ENCODE measurements around the gene COX4I2.
"Not testable (repeated sequence)": the region's sequence is repeated elsewhere in the genome, so short reads cannot be mapped to it uniquely, and the experiment has no call there.

Gene COX4I2

DNA sequence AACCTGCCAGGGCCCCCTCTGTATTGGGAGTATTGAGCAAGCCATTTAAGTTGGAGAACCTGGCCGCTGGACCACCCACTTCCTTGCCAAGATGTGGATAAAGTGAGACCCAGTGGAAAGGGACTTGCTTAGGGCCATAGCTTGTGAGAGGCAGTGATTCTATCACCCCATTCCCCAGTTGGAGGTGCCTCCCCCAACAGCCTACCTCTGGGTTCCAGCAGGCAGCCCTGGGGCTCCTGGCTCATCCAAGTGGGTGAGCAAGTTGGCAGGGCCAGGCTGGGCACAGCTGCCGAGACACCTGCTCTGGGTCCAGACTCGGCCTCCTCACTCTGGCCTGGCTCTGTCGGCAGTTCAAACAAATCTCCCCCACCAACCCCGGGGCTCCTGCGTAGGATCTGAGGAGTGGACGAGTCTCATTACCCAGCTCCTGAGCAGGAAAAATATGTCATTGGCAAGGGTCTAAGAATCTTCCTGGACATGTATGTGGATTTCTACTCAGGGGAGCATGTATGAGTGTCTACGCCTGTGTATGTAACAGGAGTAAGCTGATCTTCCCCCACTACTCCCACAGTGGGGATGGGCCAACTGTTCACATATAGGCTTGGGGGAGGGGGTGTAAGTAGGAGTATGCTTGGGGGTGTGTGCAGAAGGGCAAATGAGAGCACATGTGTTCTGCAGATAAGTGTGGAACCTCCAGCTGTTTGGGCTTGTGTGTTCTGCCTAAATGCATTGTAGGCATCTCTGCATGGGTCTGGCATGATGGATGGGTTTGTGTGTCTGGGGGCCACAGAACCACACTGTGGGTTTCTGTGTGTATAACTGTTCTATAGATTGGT lies 30.7 kb upstream of the COX4I2 start:
- no peak overlapping the region for H3K9ac ChIP-seq (ENCODE audit: low read depth, low read length)
- TF ChIP-seq, protein P1, sequence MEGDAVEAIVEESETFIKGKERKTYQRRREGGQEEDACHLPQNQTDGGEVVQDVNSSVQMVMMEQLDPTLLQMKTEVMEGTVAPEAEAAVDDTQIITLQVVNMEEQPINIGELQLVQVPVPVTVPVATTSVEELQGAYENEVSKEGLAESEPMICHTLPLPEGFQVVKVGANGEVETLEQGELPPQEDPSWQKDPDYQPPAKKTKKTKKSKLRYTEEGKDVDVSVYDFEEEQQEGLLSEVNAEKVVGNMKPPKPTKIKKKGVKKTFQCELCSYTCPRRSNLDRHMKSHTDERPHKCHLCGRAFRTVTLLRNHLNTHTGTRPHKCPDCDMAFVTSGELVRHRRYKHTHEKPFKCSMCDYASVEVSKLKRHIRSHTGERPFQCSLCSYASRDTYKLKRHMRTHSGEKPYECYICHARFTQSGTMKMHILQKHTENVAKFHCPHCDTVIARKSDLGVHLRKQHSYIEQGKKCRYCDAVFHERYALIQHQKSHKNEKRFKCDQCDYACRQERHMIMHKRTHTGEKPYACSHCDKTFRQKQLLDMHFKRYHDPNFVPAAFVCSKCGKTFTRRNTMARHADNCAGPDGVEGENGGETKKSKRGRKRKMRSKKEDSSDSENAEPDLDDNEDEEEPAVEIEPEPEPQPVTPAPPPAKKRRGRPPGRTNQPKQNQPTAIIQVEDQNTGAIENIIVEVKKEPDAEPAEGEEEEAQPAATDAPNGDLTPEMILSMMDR (IDR thresholded peaks at IDR 0.05; ENCODE audit: borderline replicate concordance, extremely low read depth, low read length, poor library complexity, severe bottlenecking): no peak
- no peak for TF ChIP-seq EZH2 (IDR thresholded peaks at IDR 0.05; ENCODE audit: borderline replicate concordance, low read depth, low read length, severe bottlenecking)
- H3K27me3 ChIP-seq (ENCODE audit: insufficient read depth, low read length, poor library complexity): peaks cover 26% of the 10 kb centered on the region
- no peaks in the 10 kb centered on the region for H3K79me2 ChIP-seq (ENCODE audit: insufficient read depth, low read length)
- peaks cover 39% of the 10 kb centered on the region for H3K4me1 ChIP-seq (ENCODE audit: insufficient read depth, low read length)
- no peak overlapping the region for H3K27ac ChIP-seq (ENCODE audit: low read length)
- no peak overlapping the region for H3K4me3 ChIP-seq (ENCODE audit: low read depth in 1 of 2, low read length in 2 of 2)
- H3K4me2 ChIP-seq (ENCODE audit: insufficient read depth, low read length): peak overlapping the region; percentile 97; the same call in 1 of the 2 replicates
- no peaks in the 10 kb centered on the region for H4K20me1 ChIP-seq (ENCODE audit: insufficient read depth, low read length)
- no peaks in the 10 kb centered on the region for H3K9me3 ChIP-seq (ENCODE audit: insufficient read depth, low read length, severe bottlenecking)
- no peaks in the 10 kb centered on the region for H3K36me3 ChIP-seq (ENCODE audit: insufficient read depth, low read length)
- H2AFZ ChIP-seq (ENCODE audit: low read depth, low read length): no peak overlapping the region
- no peak for DNase-seq
- ATAC-seq (ENCODE audit: insufficient read depth, low read depth): no peak

DNA sequence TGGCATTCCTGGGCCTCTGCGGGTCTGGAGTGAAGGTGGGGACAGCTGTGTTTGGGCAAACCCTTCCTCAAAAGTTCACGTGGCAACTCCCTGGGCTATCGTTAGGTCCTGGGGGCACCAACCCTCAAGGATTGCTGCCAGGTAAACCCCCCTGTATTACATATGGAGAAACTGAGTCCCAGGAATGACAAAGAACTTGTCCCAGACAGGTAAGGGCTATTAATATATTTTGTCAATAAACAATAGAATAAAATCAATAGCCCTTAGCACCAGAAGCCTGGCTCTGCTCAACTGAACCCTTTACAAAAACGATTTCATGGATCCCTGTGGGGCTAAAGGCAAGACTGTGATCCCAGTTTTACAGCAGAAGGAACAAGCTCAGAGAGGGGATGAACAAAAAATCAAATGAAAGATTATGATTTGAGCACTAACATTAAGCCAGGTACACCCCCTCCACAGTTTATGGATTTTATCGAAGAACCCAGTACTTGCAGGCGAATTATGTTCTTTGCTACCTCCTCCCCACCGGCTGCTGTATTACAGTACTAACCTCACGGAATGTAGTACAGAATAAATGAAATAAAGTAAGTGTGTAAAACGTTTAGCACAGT lies 30.0 kb upstream of the COX4I2 start:
- Histone ChIP-seq H3K36me3 (ENCODE audit: insufficient read depth, low read length) (no peaks in the 10 kb centered on the region), H3K9me3 (ENCODE audit: insufficient read depth, low read length, severe bottlenecking) (no peaks in the 10 kb centered on the region), H3K4me2 (ENCODE audit: insufficient read depth, low read length) (no peak overlapping the region), H3K79me2 (ENCODE audit: insufficient read depth, low read length) (no peaks in the 10 kb centered on the region), H3K27me3 (ENCODE audit: insufficient read depth, low read length, poor library complexity) (peaks cover 26% of the 10 kb centered on the region), H2AFZ (ENCODE audit: low read depth, low read length) (no peak overlapping the region), H3K4me1 (ENCODE audit: insufficient read depth, low read length) (peaks cover 42% of the 10 kb centered on the region), H3K9ac (ENCODE audit: low read depth, low read length) (no peak overlapping the region), H4K20me1 (ENCODE audit: insufficient read depth, low read length) (no peaks in the 10 kb centered on the region), H3K27ac (ENCODE audit: low read length) (no peak overlapping the region), H3K4me3 (ENCODE audit: low read depth in 1 of 2, low read length in 2 of 2) (no peak overlapping the region)
- TF ChIP-seq, protein P1 (IDR thresholded peaks at IDR 0.05; ENCODE audit: borderline replicate concordance, extremely low read depth, low read length, poor library complexity, severe bottlenecking): no peak
- no peak for TF ChIP-seq EZH2 (IDR thresholded peaks at IDR 0.05; ENCODE audit: borderline replicate concordance, low read depth, low read length, severe bottlenecking)
- no peak for ATAC-seq (ENCODE audit: insufficient read depth, low read depth)
- no peak for DNase-seq

GRCh38 chr20:31608251-31608945 lies 29.3 kb upstream of the COX4I2 start:
- Histone ChIP-seq H3K4me2 (ENCODE audit: insufficient read depth, low read length) (no peak overlapping the region), H4K20me1 (ENCODE audit: insufficient read depth, low read length) (no peaks in the 10 kb centered on the region), H3K27me3 (ENCODE audit: insufficient read depth, low read length, poor library complexity) (peaks cover 26% of the 10 kb centered on the region), H3K9me3 (ENCODE audit: insufficient read depth, low read length, severe bottlenecking) (no peaks in the 10 kb centered on the region), H3K4me3 (ENCODE audit: low read depth in 1 of 2, low read length in 2 of 2) (no peak overlapping the region), H3K4me1 (ENCODE audit: insufficient read depth, low read length) (peaks cover 41% of the 10 kb centered on the region), H3K79me2 (ENCODE audit: insufficient read depth, low read length) (no peaks in the 10 kb centered on the region), H3K27ac (ENCODE audit: low read length) (no peak overlapping the region), H2AFZ (ENCODE audit: low read depth, low read length) (no peak overlapping the region), H3K36me3 (ENCODE audit: insufficient read depth, low read length) (no peaks in the 10 kb centered on the region), H3K9ac (ENCODE audit: low read depth, low read length) (no peak overlapping the region)
- no peak for TF ChIP-seq EZH2 (IDR thresholded peaks at IDR 0.05; ENCODE audit: borderline replicate concordance, low read depth, low read length, severe bottlenecking)
- TF ChIP-seq, protein P1 (IDR thresholded peaks at IDR 0.05; ENCODE audit: borderline replicate concordance, extremely low read depth, low read length, poor library complexity, severe bottlenecking): no peak
- ATAC-seq (ENCODE audit: insufficient read depth, low read depth) (no peak), DNase-seq (no peak)

DNA sequence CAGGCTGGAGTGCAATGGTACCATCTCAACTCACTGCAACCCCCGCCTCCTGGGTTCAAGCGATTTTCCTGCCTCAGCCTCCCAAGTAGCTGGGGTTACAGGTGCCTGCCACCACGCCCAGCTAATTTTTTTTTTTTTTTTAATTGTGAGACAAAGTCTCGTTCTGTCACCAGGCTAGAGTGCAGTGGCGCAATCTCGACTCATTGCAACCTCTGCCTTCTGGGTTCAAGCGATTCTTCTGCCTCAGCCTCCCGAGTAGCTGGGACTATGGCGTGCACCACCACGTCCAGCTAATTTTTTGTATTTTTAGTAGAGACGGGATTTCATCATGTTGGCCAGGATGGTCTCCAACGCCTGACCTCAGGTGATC lies 25.5 kb upstream of the COX4I2 start:
- not testable (repeated sequence) for H3K27ac ChIP-seq (ENCODE audit: low read length)
- Histone ChIP-seq H2AFZ (ENCODE audit: low read depth, low read length) (peak overlapping the region; percentile 66; the same call in 1 of the 2 replicates), H3K9ac (ENCODE audit: low read depth, low read length) (peak overlapping the region; percentile 24; the same call in 1 of the 2 replicates)

More for the DNA sequence above, 25.5 kb upstream of the COX4I2 start:
- not testable (repeated sequence) for ATAC-seq (ENCODE audit: insufficient read depth, low read depth); H4K20me1 ChIP-seq (ENCODE audit: insufficient read depth, low read length); H3K27me3 ChIP-seq (ENCODE audit: insufficient read depth, low read length, poor library complexity); H3K4me3 ChIP-seq (ENCODE audit: low read depth in 1 of 2, low read length in 2 of 2); H3K79me2 ChIP-seq (ENCODE audit: insufficient read depth, low read length); H3K36me3 ChIP-seq (ENCODE audit: insufficient read depth, low read length); H3K9me3 ChIP-seq (ENCODE audit: insufficient read depth, low read length, severe bottlenecking); DNase-seq
- H3K4me2 ChIP-seq (ENCODE audit: insufficient read depth, low read length): peak overlapping the region; percentile 44; the same call in 1 of the 2 replicates
- peaks cover 10% of the 10 kb centered on the region for H3K4me1 ChIP-seq (ENCODE audit: insufficient read depth, low read length)

Measured in DND-41 (cell line).